Muscle of arm (tissue), 12 donors: ENCODE data around the gene FAM161A. TPM values are rescaled to one million over a fixed set of nuclear protein-coding genes. Genes with fewer than 3 reads are reported as not detected.
"Not testable (repeated sequence)": the region's sequence is repeated elsewhere in the genome, so short reads cannot be mapped to it uniquely, and the experiment has no call there.

ENCODE experiments used
- DNase-seq: peaks from one replicate; pipeline ENCODE4 v3.0.0-alpha.2; 2013
- polyA plus RNA-seq, 12 donors: library from polyadenylated mRNA; unstranded; fragments of 120-200 nt; gene quantifications; one replicate each; pipeline ENCODE4 v1.2.1, GENCODE V29; 2013; ENCODE audit not compliant: insufficient read length in 12 of 12

The FAM161A gene
- polyA plus RNA-seq, 12 donors: 9.1 to 21.3 (median 16.5) TPM; not detected in 1

DNA sequence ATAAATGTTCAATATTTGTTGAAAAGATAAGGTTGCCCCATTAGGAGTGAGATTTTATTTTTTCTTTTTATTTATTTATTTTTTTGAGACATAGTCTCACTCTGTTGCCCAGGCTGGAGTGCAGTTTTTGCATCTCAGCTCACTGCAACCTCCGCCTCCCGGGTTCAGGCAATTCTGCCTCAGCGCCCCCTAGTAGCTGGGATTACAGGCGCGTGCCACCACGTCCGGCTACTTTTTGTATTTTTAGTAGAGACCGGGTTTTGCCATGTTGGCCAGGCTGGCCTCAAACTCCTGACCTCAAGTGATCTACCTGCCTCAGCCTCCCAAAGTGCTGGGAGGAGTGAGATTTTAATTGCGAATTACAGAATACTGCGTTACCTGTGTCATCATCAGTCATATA lies 2.6 kb downstream of the FAM161A start:
- not testable (repeated sequence) for DNase-seq

DNA sequence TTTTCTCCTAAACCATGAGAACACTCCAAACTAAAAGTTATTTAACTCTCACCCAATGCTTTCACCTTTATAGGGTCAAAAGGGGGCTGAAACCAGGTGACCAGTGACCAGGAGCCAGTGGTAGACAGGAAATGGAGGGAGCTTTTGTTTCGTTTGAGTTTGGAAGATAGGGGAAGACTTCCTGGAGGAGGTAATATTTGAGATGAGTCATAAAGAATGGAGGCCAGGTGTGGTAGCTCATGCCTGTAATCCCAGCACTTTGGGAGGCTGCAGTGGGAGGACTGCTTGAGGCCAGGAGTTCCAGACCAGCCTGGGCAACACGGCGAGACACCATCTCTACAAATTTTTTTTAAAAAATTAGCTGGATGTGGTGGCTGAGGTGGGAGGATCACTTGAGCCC lies 8.5 kb downstream of the FAM161A start:
- no peak for DNase-seq

DNA sequence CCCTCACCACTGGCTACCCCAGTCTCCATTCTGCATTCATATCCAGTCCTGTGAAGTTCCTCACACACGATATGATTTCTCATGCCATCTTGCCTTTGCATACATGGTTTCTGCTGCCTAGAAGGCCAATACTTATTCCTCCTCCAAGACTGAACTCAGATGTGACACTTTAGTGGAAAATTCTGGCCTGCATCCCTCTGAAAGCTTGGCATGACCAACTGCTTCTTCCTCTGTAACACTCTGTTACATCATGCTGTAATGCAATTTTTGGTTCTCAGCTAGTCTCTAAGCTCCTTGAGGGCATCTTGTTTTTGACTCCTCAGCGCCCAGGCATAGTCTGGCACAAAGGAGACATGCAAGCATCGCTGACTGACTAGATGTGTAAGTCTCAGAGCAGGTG lies 12.6 kb downstream of the FAM161A start:
- no peak for DNase-seq

DNA sequence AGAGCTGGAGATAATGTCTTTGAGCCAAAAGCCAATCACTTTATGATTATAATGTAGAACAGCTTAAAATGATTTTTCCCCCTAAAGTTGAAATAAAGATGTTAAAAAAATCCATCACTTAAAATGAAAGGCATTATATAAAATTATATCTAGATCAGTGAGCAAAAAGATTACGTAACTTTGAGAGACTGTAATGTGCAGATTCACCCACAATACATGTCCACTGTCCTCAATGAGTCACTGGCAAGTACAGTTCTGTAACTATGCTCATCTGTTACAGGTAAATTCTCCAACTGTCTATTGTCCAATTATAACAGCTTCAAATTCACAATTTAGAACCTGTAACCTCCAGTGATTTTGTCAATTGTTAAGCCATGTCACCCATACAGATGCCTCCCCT lies 19.0 kb downstream of the FAM161A start:
- no peak for DNase-seq

DNA sequence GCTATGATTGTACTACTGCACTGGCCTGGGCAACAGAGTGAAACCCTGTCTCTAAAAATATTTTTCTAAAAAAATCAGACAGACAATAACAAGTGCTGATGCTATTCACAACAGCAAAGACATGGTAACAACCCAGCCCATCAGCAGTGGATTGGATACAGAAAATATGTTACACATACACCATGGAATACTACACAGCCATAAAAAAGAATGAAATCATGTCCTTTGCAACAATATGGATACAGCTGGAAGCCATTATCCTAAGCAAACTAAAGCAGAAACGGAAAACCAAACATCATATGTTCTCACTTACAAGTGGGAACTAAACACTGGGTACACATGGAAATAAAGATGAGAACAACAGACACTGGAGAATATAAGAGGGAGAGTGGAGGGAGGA lies 19.9 kb downstream of the FAM161A start:
- DNase-seq: no peak

DNA sequence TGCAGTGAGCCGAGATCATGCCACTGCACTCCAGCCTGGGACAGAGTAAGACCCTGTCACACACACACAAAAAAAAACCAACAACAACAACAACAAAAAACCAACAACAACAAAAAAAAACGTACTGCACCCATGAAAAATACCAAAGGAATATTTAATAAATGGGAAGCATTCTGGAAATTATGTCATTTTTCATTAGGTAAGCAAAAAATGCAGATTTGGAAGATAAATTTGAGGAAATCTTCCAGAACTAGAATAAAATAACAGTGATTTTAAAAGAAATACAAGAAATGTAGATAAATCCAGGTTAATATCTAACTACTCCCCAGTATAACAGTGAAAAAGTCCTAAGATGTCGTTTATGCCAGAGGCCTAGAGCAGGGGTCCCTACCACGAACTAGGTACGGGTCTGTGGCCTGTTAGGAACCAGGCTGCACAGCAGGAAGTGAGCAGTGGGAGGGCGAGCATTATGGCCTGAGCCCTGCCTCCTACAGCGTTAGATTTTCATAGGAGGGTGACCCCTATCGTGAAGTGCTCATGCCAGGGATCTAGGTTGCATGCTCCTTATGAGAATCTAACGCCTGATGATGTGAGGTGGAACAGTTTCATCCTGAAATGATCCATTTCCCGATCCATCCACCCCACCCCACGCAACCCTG lies 21.5 kb downstream of the FAM161A start:
- no peak for DNase-seq

- DNase-seq: no peak
These were observed 31.6 kb downstream of the FAM161A start for GRCh38 chr2:61822255-61822654.

GRCh38 chr2:61816480-61817355 lies 37.1 kb downstream of the FAM161A start:
- DNase-seq: no peak

GRCh38 chr2:61814539-61815160 lies 39.2 kb downstream of the FAM161A start:
- no peak for DNase-seq

DNA sequence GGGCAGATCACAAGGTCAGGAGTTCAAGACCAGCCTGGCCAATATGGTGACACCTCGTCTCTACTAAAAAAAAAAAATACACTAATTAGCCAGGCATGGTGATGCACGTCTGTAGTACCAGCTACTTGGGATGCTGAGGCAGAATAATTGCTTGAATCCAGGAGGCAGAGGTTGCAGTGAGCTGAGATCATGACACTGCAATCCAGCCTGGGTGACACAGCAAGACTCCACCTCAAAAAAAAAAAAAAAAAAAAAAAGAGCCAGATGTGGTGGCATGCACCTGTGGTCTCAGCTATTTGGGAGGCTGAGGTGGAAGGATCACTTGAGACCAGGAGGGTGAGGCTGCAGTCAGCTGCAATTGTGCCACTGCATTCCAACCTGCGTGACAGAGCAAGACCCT lies 40.5 kb downstream of the FAM161A start:
- DNase-seq: not testable (repeated sequence)

DNA sequence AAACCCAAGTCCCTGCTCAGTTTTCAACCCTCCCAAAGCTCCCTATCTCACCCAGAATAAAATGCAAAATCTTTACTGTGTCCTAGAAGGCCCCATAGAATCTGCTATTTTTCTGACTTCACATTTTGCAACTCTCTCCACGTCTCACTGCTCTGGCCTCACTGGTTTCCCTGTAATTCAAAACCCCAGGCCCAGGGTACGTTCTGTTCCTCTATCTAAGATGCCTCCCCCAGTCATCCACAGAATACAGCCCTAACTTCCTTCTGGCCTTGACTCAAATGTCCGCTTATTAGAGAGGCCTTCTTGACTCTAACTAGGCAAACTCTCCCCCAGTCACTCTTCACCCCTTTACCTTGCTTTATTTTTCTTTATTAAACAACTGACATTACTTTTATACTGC lies 42.0 kb downstream of the FAM161A start:
- no peak for DNase-seq

- not testable (repeated sequence) for DNase-seq
These were observed 43.7 kb downstream of the FAM161A start for GRCh38 chr2:61810203-61810602.

DNA sequence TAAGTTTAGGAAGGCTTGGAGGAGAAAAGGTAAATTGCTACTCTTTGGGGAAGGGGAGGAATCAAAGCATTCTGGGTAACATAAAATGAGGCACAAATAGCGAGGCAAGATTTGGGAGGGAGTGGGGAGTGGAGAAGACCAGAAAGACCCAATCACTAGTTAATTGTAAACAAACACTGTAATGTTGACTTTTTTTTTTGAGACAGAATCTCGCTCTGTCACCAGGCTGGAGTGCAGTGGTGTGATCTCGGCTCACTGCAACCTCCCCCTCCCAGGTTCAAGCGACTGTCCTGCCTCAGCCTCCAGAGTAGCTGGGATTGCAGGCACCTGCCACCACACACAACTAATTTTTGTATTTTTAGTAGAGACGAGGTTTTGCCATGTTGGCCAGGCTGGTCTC lies 45.2 kb downstream of the FAM161A start:
- DNase-seq: not testable (repeated sequence)

DNA sequence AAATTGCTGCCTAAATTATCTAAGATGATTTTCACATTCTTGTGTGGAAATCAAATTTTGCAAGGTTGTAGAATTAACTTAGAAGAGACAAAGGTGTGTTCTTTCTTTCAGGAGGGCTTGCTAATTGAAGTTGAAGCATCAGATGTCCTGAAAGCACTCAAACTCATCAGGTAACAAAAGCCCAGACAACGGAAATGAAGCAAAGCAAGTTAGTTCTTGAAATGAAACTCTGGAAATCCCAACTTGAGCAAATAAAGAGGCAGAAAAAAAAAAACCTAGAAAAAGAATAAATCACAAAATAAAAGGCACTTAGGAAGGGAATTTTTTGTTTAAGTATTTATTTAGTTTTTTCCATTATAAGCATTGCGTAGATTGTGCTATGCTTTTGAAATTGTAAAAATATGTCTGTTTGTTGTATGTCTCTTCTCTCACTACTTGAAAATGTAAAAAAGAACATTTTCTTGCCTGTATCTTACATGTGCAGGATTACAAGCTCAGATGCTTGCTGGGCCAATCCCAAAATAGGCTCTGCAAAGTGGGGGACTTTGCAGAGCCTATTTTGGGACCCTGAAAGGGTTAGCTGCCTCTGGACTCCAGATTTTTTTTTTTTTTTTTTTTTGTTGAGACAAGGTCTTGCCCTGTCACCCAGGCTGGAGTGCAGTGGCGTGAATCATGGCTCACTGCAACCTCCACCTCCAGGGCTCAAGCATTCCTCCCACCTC lies 46.7 kb downstream of the FAM161A start:
- no peak for DNase-seq

DNA sequence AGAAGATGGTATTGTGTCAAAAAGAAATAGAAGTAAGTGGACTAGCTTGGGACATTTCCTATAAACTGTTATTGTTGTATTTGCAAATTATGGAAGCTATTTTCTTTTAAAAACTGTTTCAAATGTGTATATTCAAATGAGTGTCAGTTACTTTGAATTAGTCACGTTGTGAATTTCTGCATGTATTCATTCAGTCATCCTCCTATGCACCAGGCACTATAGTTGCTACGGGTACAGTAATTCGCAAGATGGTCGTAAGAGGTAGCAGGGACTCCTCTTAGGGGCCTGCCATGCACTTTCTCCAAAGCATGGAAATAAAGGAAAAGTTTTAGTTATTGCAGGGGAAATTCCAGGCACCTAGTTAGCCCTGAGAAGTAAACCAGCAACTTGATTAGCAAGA lies 51.3 kb downstream of the FAM161A start:
- DNase-seq: no peak

DNA sequence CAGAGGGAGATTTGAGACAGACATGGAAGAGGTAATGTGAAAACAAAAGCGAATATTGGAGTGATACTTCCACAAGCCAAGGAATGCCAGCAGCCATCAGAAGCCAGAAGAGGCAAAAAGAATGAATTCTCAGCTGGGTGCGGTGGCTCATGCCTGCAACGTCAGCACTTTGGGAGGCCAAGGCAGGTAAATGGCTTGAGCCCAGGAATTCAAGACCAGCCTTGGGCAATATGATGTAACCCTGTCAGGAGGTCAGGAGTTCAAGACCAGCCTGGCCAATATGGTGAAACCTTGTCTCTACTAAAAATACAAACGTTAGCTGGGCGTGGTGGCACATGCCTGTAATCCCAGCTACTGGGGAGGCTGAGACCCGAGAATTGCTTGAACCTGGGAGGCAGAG lies 54.8 kb downstream of the FAM161A start:
- DNase-seq: no peak

DNA sequence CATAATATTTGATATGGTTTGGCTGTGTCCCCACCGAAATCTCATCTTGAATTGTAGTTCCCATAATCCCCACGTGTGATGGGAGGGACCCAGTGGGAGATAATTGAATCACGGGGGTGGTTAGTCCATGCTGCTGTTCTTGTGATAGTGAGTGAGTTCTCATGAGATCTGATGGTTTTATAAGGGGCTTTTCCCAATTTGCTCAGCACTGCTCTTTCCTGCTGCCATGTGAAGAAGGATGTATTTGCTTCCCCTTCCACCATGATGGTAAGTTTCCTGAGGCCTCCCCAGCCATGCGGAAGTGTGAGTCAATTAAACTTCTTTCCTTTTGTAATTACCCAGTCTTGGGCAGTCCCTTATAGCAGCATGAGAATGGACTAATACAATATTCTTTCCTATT lies 56.4 kb downstream of the FAM161A start:
- not testable (repeated sequence) for DNase-seq

DNA sequence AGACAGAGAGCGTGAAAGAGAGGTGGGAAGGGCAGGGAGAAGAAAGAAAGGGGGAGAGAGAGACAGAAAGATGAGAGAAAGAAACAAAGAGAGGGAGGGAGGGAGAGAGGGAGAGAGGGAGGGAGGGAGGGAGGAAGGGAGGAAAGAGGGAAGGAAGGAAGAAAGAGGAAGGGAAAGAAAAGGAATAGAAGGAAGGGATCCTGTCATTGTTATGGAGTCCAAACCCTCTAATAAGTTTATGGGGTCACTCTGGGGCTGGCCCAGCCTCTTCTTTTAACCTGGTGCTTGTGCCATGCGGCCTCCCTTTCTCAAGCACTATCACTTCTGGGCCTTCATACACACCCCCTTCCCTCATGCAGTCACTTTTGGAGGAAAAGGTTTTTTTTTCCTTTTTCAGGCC lies 58.5 kb downstream of the FAM161A start:
- DNase-seq: no peak

DNA sequence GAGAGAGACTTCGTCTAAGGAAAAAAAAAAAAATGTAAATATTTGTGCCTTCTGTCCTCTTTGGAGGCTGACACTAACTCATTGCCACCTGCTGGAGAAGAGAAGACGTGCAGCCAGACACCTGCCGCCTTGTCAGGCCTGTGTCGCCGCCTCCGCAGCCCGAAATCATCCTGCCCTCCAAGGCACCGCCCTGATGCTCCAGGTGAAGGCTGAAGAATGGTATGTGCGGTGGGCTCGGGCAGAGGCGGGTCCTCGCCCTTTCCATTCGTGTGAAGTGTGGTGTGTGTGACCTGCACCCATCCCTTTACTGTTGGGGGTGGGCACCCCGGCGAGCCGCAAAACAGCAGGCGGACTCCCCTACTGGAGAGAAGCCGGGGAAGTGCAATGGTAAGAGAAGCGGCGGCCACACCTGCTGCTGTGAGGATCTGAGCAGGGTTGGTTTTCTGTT lies 60.4 kb downstream of the FAM161A start:
- DNase-seq: peak; percentile 12

DNA sequence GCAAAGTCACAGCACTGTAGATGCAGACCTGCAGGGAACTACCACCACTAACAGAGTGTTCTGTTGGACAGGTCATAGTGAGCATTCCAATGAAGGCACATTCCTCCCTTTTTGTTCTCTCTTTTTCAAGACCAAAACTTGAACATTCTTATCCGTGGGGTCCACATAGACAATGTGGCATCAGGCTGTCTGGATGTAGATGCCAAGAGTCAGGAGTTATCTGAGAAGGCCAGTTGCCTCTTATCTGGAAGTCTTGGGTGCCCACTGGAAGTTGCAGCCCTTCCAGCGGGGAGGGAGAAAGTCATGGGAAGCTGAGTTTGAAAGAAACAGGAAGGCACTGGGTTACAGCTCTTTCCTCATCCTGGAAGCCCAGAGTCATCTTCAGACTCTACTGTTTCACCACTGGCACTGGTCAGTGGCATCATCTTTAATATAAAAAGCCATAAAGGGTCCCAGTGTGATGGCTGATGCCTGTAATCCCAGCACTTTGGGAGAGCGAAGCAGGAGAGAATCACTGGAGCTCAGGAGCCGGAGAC lies 61.4 kb downstream of the FAM161A start:
- DNase-seq: no peak

GRCh38 chr2:61789807-61790602 lies 63.9 kb downstream of the FAM161A start:
- no peak for DNase-seq
